Fibroblast of mammary gland (primary cell): Measurements from ENCODE around the gene SNRPD1.
"Not testable (repeated sequence)": the region's sequence is repeated elsewhere in the genome, so short reads cannot be mapped to it uniquely, and the experiment has no call there.

Source experiments
- DNase-seq: peaks from one replicate; pipeline ENCODE4 v3.0.0-alpha.2; 2010; ENCODE audit warnings: low read depth
- H3K4me3 ChIP-seq: 2 replicates; pipeline ENCODE4 v1.5.1; 2011; ENCODE audit warnings: low read depth, mild to moderate bottlenecking, low read length, moderate library complexity; ENCODE audit not compliant: control insufficient read depth
- CTCF ChIP-seq: conservative IDR thresholded peaks from 2 replicates; pipeline ENCODE4 v1.5.1; 2011; ENCODE audit warnings: low read depth, low read length, inconsistent platforms; ENCODE audit not compliant: control insufficient read depth, insufficient read depth

The SNRPD1 gene

GRCh38 chr18:21629089-21629832, 17.1 kb downstream of the SNRPD1 start:
- H3K4me3 ChIP-seq, result no peak overlapping the region
- no peak for TF ChIP-seq CTCF
- no peak for DNase-seq

DNA sequence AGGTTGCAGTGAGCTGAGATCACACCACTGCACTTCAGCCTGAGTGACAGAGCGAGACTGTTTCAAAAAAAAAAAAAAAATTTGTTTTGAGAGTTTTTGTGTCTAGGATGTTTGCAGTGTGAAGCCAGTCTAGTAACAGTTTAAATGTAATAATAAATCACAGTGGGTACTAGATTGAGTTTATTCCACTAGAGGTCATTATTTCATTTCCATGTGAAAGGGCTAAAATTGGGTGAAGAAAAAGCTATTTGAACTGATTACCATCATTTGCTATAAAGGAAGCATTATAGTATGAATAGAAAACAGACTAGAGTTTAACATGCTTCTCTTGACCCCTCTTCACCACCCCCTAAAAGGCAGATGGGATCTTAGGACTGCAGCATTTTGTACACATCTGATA, 20.3 kb downstream of the SNRPD1 start:
- no peak for DNase-seq
- no peak for TF ChIP-seq CTCF
- no peak overlapping the region for H3K4me3 ChIP-seq

GRCh38 chr18:21634588-21635199, 22.6 kb downstream of the SNRPD1 start:
- DNase-seq, result no peak
- no peak for TF ChIP-seq CTCF
- H3K4me3 ChIP-seq, result no peak overlapping the region

DNA sequence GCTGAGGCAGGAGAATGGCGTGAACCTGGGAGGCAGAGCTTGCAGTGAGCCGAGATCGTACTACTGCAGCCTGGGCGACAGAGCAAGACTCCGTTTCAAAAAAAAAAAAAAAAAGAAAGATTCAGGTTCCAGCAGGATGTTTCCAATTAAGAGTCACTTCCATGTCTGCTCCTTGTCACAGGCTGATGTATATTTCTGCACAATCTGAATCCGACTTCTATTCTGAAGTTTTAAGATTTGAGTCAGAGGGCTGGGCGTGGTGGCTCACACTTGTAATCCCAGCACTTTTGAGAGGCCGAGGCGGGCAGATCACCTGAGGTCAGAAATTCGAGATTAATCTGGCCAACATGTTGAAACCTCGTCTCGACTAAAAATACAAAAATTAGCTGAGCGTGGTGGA, 24.7 kb downstream of the SNRPD1 start:
- TF ChIP-seq CTCF, result no peak

DNA sequence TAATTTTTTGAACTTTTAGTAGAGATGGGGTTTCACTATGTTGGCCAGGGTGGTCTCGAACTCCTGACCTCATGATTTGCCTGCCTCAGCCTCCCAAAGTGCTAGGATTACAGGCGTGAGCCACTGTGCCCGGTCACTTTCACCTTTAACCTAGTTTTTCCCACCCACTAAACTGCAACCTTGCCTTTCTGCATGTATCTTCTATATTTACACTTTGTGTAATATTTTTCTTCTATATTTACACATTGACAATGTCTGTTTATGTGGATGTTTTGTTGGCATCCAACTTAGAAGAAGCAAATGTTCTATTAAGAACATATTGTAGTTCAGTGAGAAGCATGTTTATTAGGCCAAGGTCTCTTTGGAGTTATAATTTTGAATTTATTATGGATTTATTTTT, 26.7 kb downstream of the SNRPD1 start:
- TF ChIP-seq CTCF, result no peak
- no peak for DNase-seq
- no peak overlapping the region for H3K4me3 ChIP-seq

More for the DNA sequence above, 24.7 kb downstream of the SNRPD1 start:
- H3K4me3 ChIP-seq, result no peak overlapping the region
- peak; percentile 24 for DNase-seq

DNA sequence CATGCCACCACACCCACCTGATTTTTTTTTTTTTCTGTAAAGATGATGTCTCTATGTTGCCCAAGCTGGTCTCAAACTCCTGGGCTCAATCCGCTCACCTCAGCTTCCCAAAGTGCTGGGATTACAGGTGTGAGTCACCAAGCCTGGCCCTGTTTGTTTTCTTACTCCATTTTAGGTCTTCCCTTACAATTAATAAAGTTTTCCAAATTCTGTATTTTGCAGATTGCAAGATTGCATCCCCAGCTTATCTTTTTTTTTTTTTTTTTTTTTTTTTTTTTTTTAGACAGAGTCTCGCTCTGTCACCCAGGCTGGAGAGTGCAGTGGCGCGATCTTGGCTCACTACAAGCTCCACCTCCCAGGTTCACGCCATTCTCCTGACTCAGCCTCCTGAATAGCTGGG, 28.3 kb downstream of the SNRPD1 start:
- not testable (repeated sequence) for DNase-seq, H3K4me3 ChIP-seq

DNA sequence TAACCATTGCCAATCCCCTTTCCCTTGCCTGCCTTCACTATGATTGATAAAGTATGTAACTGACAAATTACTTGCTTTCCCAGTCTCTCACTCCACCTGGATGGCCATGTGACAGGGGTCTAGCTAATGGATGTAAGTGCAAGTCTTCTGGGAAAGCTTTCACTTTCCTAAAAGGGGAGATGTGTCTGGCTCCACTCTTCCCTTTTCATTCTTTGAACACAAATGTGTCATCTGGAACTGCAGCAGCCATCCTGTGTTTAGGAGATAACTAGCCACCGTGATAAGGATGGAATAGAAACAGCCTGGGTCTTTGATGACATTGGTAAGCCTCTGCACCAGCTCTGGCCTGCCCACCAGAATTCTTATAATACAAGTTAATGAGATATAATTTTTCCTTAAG, 38.2 kb downstream of the SNRPD1 start:
- H3K4me3 ChIP-seq, result no peak overlapping the region
- no peak for TF ChIP-seq CTCF
- DNase-seq, result no peak
